HepG2 (cell line): ENCODE measurements around the gene CRY1. TPM values are rescaled to one million over a fixed set of nuclear protein-coding genes. Genes with fewer than 3 reads are reported as not detected.
A peak's percentile ranks its signal among the peaks of the same experiment; 100 is the strongest.

Experiments
- AHR ChIP-seq: IDR thresholded peaks from 2 replicates; pipeline ENCODE4 v1.6.1; 2018; ENCODE audit warnings: missing genetic modification reagents, missing compliant biosample characterization
- CAMTA2 ChIP-seq: sonication (generic); formaldehyde crosslinking; IDR thresholded peaks from 2 replicates; pipeline ENCODE4 v1.4.0; 2020; ENCODE audit warnings: mild to moderate bottlenecking, missing genetic modification reagents, borderline replicate concordance
- CCDC6 ChIP-seq: sonication (generic); formaldehyde crosslinking; IDR thresholded peaks from 2 replicates; pipeline ENCODE4 v1.8.1; 2022; ENCODE audit warnings: mild to moderate bottlenecking, missing genetic modification reagents, moderate library complexity
- ETS1 ChIP-seq: sonication (generic); formaldehyde crosslinking; IDR thresholded peaks from 2 replicates; pipeline ENCODE4 v1.4.0; 2020; ENCODE audit warnings: missing genetic modification reagents
- FOXP1 ChIP-seq, 2 experiments: fragments of 450-650 bp in 1 of 2; IDR thresholded peaks; 2 replicates each; pipeline ENCODE4 v1.6.1; 2017 to 2018; ENCODE audit warnings: antibody characterized with exemption in 1 of 2
- HMG20B ChIP-seq: conservative IDR thresholded peaks from 2 replicates; pipeline ENCODE4 v1.6.1; 2016; ENCODE audit warnings: missing genetic modification reagents, missing compliant biosample characterization
- IRX3 ChIP-seq: sonication (generic); formaldehyde crosslinking; IDR thresholded peaks from 2 replicates; pipeline ENCODE4 v1.8.1; 2023; ENCODE audit warnings: mild to moderate bottlenecking, low read depth, missing genetic modification reagents, borderline replicate concordance
- KAT2B ChIP-seq: fragments of 150-350 bp; IDR thresholded peaks from 2 replicates; pipeline ENCODE4 v1.6.1; 2014; ENCODE audit warnings: low read depth, low read length, borderline replicate concordance
- MED13 ChIP-seq: sonication (generic); formaldehyde crosslinking; IDR thresholded peaks from 2 replicates; pipeline ENCODE4 v1.5.0; 2020; ENCODE audit warnings: missing genetic modification reagents
- PHF20 ChIP-seq: sonication (generic); formaldehyde crosslinking; IDR thresholded peaks from 2 replicates; pipeline ENCODE4 v1.5.0; 2020; ENCODE audit warnings: mild to moderate bottlenecking, missing genetic modification reagents
- PRDM10 ChIP-seq: sonication (generic); formaldehyde crosslinking; IDR thresholded peaks from 2 replicates; pipeline ENCODE4 v1.4.0; 2020; ENCODE audit warnings: low read depth, missing genetic modification reagents
- SMC3 ChIP-seq: IDR thresholded peaks from 2 replicates; pipeline ENCODE4 v1.6.1; 2011; ENCODE audit warnings: low read length, improper control_type of control experiment
- SUZ12 ChIP-seq: fragments of 150-350 bp; IDR thresholded peaks from 2 replicates; pipeline ENCODE4 v1.6.1; 2014; ENCODE audit warnings: low read depth, low read length
- ZFP36 ChIP-seq: fragments of 150-350 bp; IDR thresholded peaks from 2 replicates; pipeline ENCODE4 v1.6.1; 2018; ENCODE audit warnings: borderline replicate concordance, low read length, low read depth; ENCODE audit not compliant: partially characterized antibody
- ZFYVE20 ChIP-seq: sonication (generic); formaldehyde crosslinking; IDR thresholded peaks from 2 replicates; pipeline ENCODE4 v1.8.0; 2023; ENCODE audit warnings: low read depth, mild to moderate bottlenecking, moderate library complexity, missing genetic modification reagents, borderline replicate concordance
- ZNF224 ChIP-seq: sonication (generic); formaldehyde crosslinking; IDR thresholded peaks from 2 replicates; pipeline ENCODE4 v1.5.0; 2020; ENCODE audit warnings: mild to moderate bottlenecking, missing genetic modification reagents
- ZNF282 ChIP-seq: fragments of 450-650 bp; IDR thresholded peaks from 2 replicates; pipeline ENCODE4 v1.6.1; 2018; ENCODE audit not compliant: partially characterized antibody
- ZNF460 ChIP-seq: sonication (generic); formaldehyde crosslinking; IDR thresholded peaks from 2 replicates; pipeline ENCODE4 v1.5.1; 2020; ENCODE audit warnings: missing genetic modification reagents, mild to moderate bottlenecking, borderline replicate concordance
- ZNF512 ChIP-seq: sonication (generic); formaldehyde crosslinking; IDR thresholded peaks from 2 replicates; pipeline ENCODE4 v1.4.0; 2020; ENCODE audit warnings: mild to moderate bottlenecking, missing genetic modification reagents
- ZNF547 ChIP-seq: sonication (generic); formaldehyde crosslinking; IDR thresholded peaks from 2 replicates; pipeline ENCODE4 v1.5.1; 2020; ENCODE audit warnings: mild to moderate bottlenecking, missing genetic modification reagents
- ZNF597 ChIP-seq: sonication (generic); formaldehyde crosslinking; IDR thresholded peaks from 2 replicates; pipeline ENCODE4 v1.5.0; 2020; ENCODE audit warnings: missing genetic modification reagents
- ZNF709 ChIP-seq: sonication (generic); formaldehyde crosslinking; IDR thresholded peaks from 2 replicates; pipeline ENCODE4 v1.5.0; 2020; ENCODE audit warnings: mild to moderate bottlenecking, missing genetic modification reagents
- ZNF790 ChIP-seq: sonication (generic); formaldehyde crosslinking; IDR thresholded peaks from 2 replicates; pipeline ENCODE4 v1.8.0; 2022; ENCODE audit warnings: missing genetic modification reagents, mild to moderate bottlenecking, borderline replicate concordance
- ZZZ3 ChIP-seq: sonication (generic); formaldehyde crosslinking; IDR thresholded peaks from 2 replicates; pipeline ENCODE4 v1.4.0; 2020; ENCODE audit warnings: missing genetic modification reagents, mild to moderate bottlenecking, borderline replicate concordance
- polyA plus RNA-seq, 8 experiments: library from polyadenylated mRNA; depleted of rRNA in 3 of 8; stranded (reverse) in 7 of 8; unstranded in 1 of 8; fragments of >200 nt; fragmentation: Illumina TruSeq in 4 of 8; extraction: Trizol in 4 of 8; gene quantifications; 2 replicates each; pipeline versions ENCODE4 v1.2.1 to v1.2.3, GENCODE V29; 2011 to 2016; ENCODE audit warnings: low read depth in 4 of 8, missing spikeins in 1 of 8, mixed read lengths in 1 of 8; ENCODE audit not compliant: insufficient read depth in 1 of 8
- total RNA-seq, 5 experiments: library from RNA; depleted of rRNA; stranded (reverse); fragments of >200 nt; fragmentation: Illumina TruSeq; extraction: Trizol; gene quantifications; 2 replicates each; pipeline ENCODE4 v1.2.3, GENCODE V29; 2016; ENCODE audit warnings: low read depth in 1 of 5

The CRY1 gene
- total and polyA plus RNA-seq, 2 of the 13 experiments (the other 11 are each of a cell fraction or from before 2014, with no cell fraction given): 11.4 to 13.9 TPM

- TF ChIP-seq PRDM10 (CRISPR knock-in tag): 0 out of 2 replicates have a peak, but pooled peaks have one; percentile 22
- no peak for TF ChIP-seq CAMTA2 (CRISPR knock-in tag)
- TF ChIP-seq ZNF224 (CRISPR knock-in tag): no peak
- no peak for TF ChIP-seq SUZ12
- TF ChIP-seq ZNF709 (CRISPR knock-in tag): no peak
- no peak for TF ChIP-seq ETS1 (CRISPR knock-in tag)
- TF ChIP-seq ZNF512 (CRISPR knock-in tag): no peak
- no peak for TF ChIP-seq HMG20B
- TF ChIP-seq IRX3 (CRISPR knock-in tag): no peak
- no peak for TF ChIP-seq ZFYVE20
- no peak for TF ChIP-seq KAT2B
- TF ChIP-seq ZNF460 (CRISPR knock-in tag): no peak
- TF ChIP-seq ZNF597 (CRISPR knock-in tag): no peak
- no peak for TF ChIP-seq AHR (CRISPR knock-in tag)
- no peak for TF ChIP-seq ZNF547 (CRISPR knock-in tag)
- TF ChIP-seq ZNF282: no peak
- TF ChIP-seq PHF20 (CRISPR knock-in tag): no peak
- no peak for TF ChIP-seq FOXP1 (IDR thresholded peaks at IDR 0.05)
- no peak for TF ChIP-seq FOXP1 (CRISPR knock-in tag; IDR thresholded peaks at IDR 0.05)
- no peak for TF ChIP-seq CCDC6 (CRISPR knock-in tag)
- TF ChIP-seq ZNF790 (CRISPR knock-in tag): no peak
- TF ChIP-seq SMC3: no peak
- TF ChIP-seq ZFP36: no peak
- no peak for TF ChIP-seq ZZZ3 (CRISPR knock-in tag)
- TF ChIP-seq MED13 (CRISPR knock-in tag): no peak
Observed at GRCh38 chr12:106985479-106985878, 107.9 kb downstream of the CRY1 start (continued).
